Stomach (tissue), 9 donors: ENCODE data around the gene ABCC5. TPM values are rescaled to one million over a fixed set of nuclear protein-coding genes. Genes with fewer than 3 reads are reported as not detected.

Experiments used
- DNase-seq, 2 donors: peaks; one replicate each; pipeline versions ENCODE4 v3.0.0 to v3.0.0-alpha.2; 2013 to 2019
- H3K27ac ChIP-seq, 5 donors: fragments of 200-600 bp in 4 of 5; sonication (generic) in 4 of 5; one replicate each; pipeline ENCODE4 v1.5.1; 2013 to 2019; ENCODE audit warnings: mild to moderate bottlenecking in 1 of 5, moderate library complexity in 1 of 5
- H3K27me3 ChIP-seq, 3 donors: fragments of 200-600 bp; sonication (generic); one replicate each; pipeline ENCODE4 v1.5.1; 2017 to 2019; ENCODE audit warnings: mixed run types in 1 of 3
- H3K36me3 ChIP-seq, 4 donors: fragments of 200-600 bp; sonication (generic); 1 replicate in 3 of 4; 2 replicates in 1 of 4; pipeline ENCODE4 v1.5.1; 2016 to 2019
- H3K4me1 ChIP-seq, 4 donors: fragments of 200-600 bp; sonication (generic); one replicate each; pipeline ENCODE4 v1.5.1; 2016 to 2019
- H3K4me3 ChIP-seq, 4 donors: fragments of 200-600 bp; sonication (generic) in 3 of 4; one replicate each; pipeline ENCODE4 v1.5.1; 2016 to 2019; ENCODE audit warnings: mild to moderate bottlenecking in 1 of 4
- H3K9me3 ChIP-seq, 4 donors: fragments of 200-600 bp; sonication (generic); one replicate each; pipeline ENCODE4 v1.5.1; 2016 to 2019
- CTCF ChIP-seq, 7 experiments: fragments of 450-650 bp in 4 of 7; fragments of 200-600 bp in 3 of 7; sonication (generic) in 3 of 7; IDR thresholded peaks; one replicate each; pipeline ENCODE4 v1.5.1; 2016 to 2019; ENCODE audit warnings: antibody characterized with exemption in 7 of 7, control low read depth in 2 of 7, mild to moderate bottlenecking in 1 of 7
- EP300 ChIP-seq: sonication (generic); formaldehyde crosslinking; IDR thresholded peaks from one replicate; pipeline ENCODE4 v1.6.1; 2017; ENCODE audit warnings: antibody characterized with exemption
- POLR2A ChIP-seq, 4 donors: fragments of 450-650 bp; IDR thresholded peaks; one replicate each; pipeline ENCODE4 v1.6.1; 2016; ENCODE audit warnings: antibody characterized with exemption in 4 of 4, control low read depth in 2 of 4, mild to moderate bottlenecking in 1 of 4, moderate library complexity in 1 of 4
- POLR2AphosphoS5 ChIP-seq, 3 donors: sonication (generic); formaldehyde crosslinking; IDR thresholded peaks; one replicate each; pipeline ENCODE4 v1.6.1; 2016; ENCODE audit warnings: antibody characterized with exemption in 3 of 3
- WGBS, 5 donors: extraction: QIAGEN DNeasy Blood & Tissue Kit in 3 of 5; methylation state at CpG; one replicate each; pipeline versions ENCODE4 v1.1.5 to v1.1.7; 2013 to 2018; 5-methylcytosine and 5-hydroxymethylcytosine counted together
- intact Hi-C: fragments of 100-400 bp; cut with DNase I; formaldehyde crosslinking; loops from one replicate; pipeline ENCODE4 v1.15.1; 2023; ENCODE audit warnings: low total_unique reads
- polyA plus RNA-seq, 3 donors: library from polyadenylated mRNA; stranded (reverse); fragments of 200-250 nt; gene quantifications; one replicate each; pipeline ENCODE4 v1.2.3, GENCODE V29; 2013
- total RNA-seq, 5 donors: library from RNA; depleted of rRNA; stranded (reverse); fragments of >200 nt; gene quantifications; one replicate each; pipeline versions ENCODE4 v1.1.0 to v1.2.3, GENCODE V29; 2014 to 2016
- donor health status: healthy with polysubstance abuse.
- donor health status: Bipolar disorder and iron deficiency.
- donor health status: healthy.

The ABCC5 gene
- total and polyA plus RNA-seq, 8 donors = 16.6 to 241 (median 78.3) TPM

GRCh38 chr3:183912895-183913579 is 104.6 kb downstream of the ABCC5 start:
- Histone ChIP-seq H3K36me3 (no peaks in the 10 kb centered on the region), H3K9me3 (no peaks in the 10 kb centered on the region), H3K27me3 (peaks cover 0 to 6% (median 0%) of the 10 kb centered on the region in 3 donors), H3K4me3 (no peak overlapping the region), H3K27ac (peak overlapping the region; percentile 75 to 94 (median 81)), H3K4me1 (peaks cover 0 to 4% (median 0%) of the 10 kb centered on the region in 4 donors)
- intact Hi-C loops = no loop called here
- TF ChIP-seq EP300 (no peak), POLR2AphosphoS5 (IDR thresholded peaks at IDR 0.05) (peak in 2 of 3 donors; percentile 75 to 84)
- WGBS, 5 donors = 33 to 61% (median 48%) methylated on average over 10 of the region's 10 CpGs
- DNase-seq = peak; percentile 80 to 83

GRCh38 chr3:183911763-183912506 is 105.7 kb downstream of the ABCC5 start:
- intact Hi-C loops = no loop called here
- no peak for DNase-seq
- no peaks in the 10 kb centered on the region for H3K36me3 ChIP-seq
- H3K9me3 ChIP-seq = no peaks in the 10 kb centered on the region
- H3K27ac ChIP-seq = peak overlapping the region; percentile 56 to 85 (median 70)
- 76 to 90% (median 80%) methylated on average over 8 of the region's 8 CpGs for WGBS, 5 donors
- peaks cover 0 to 4% (median 0%) of the 10 kb centered on the region in 4 donors for H3K4me1 ChIP-seq
- TF ChIP-seq EP300 = no peak
- TF ChIP-seq POLR2A (IDR thresholded peaks at IDR 0.05) = no peak
- no peak for TF ChIP-seq CTCF (IDR thresholded peaks at IDR 0.05)
- TF ChIP-seq POLR2AphosphoS5 (IDR thresholded peaks at IDR 0.05) = no peak
- peaks cover 0 to 6% (median 0%) of the 10 kb centered on the region in 3 donors for H3K27me3 ChIP-seq
- no peak overlapping the region for H3K4me3 ChIP-seq

GRCh38 chr3:183911087-183911486 is 106.6 kb downstream of the ABCC5 start:
- H3K27ac ChIP-seq = peak overlapping the region in 1 of 5 donors; percentile 33
- H3K9me3 ChIP-seq = no peaks in the 10 kb centered on the region
- 76 to 96% (median 86%) methylated on average over 5 to 6 of the region's 6 CpGs for WGBS, 5 donors
- no peak for DNase-seq
- no peaks in the 10 kb centered on the region for H3K36me3 ChIP-seq
- TF ChIP-seq POLR2AphosphoS5 (IDR thresholded peaks at IDR 0.05) (no peak), CTCF (IDR thresholded peaks at IDR 0.05) (no peak), POLR2A (IDR thresholded peaks at IDR 0.05) (no peak), EP300 (no peak)
- peaks cover 0 to 4% (median 0%) of the 10 kb centered on the region in 4 donors for H3K4me1 ChIP-seq
- H3K4me3 ChIP-seq = no peak overlapping the region
- intact Hi-C loops = no loop called here
- H3K27me3 ChIP-seq = peaks cover 0 to 6% (median 0%) of the 10 kb centered on the region in 3 donors

- Histone ChIP-seq H3K4me3 (no peak overlapping the region), H3K27me3 (peaks cover 0 to 6% (median 0%) of the 10 kb centered on the region in 3 donors), H3K27ac (no peak overlapping the region), H3K9me3 (no peaks in the 10 kb centered on the region), H3K4me1 (peaks cover 0 to 4% (median 0%) of the 10 kb centered on the region in 4 donors), H3K36me3 (no peaks in the 10 kb centered on the region)
- WGBS, 5 donors = 73 to 88% (median 85%) methylated on average over 9 to 14 of the region's 14 CpGs
- intact Hi-C loops = loop anchor here (5.0 kb wide), 1 partner anchor 103 kb away; no protein-coding TSS in a partner anchor
- DNase-seq = no peak
- TF ChIP-seq EP300 = no peak
- no peak for TF ChIP-seq POLR2AphosphoS5 (IDR thresholded peaks at IDR 0.05)
- no peak for TF ChIP-seq POLR2A (IDR thresholded peaks at IDR 0.05)
- TF ChIP-seq CTCF (IDR thresholded peaks at IDR 0.05) = no peak
These were observed 108.6 kb downstream of the ABCC5 start for GRCh38 chr3:183909030-183909600.
